ENCODE data around the gene ADGRV1.

GRCh38 chr5:90570034-90570433 lies 11.4 kb downstream of the ADGRV1 start:
- TF ChIP-seq CTCF (conservative IDR thresholded peaks at IDR 0.05; ENCODE audit: low read length): no peak
- no peak for TF ChIP-seq EZH2phosphoT487 (IDR thresholded peaks at IDR 0.05; ENCODE audit: borderline replicate concordance)

All from Loucy (cell line).